ENCODE results near the gene STX5. TPM values are rescaled to one million over a fixed set of nuclear protein-coding genes. Genes with fewer than 3 reads are reported as not detected.
A peak's percentile ranks its signal among the peaks of the same experiment; 100 is the strongest.

The STX5 gene
- total and polyA plus RNA-seq, 12 donors: 13.6 to 31.9 (median 19.0) TPM

DNA sequence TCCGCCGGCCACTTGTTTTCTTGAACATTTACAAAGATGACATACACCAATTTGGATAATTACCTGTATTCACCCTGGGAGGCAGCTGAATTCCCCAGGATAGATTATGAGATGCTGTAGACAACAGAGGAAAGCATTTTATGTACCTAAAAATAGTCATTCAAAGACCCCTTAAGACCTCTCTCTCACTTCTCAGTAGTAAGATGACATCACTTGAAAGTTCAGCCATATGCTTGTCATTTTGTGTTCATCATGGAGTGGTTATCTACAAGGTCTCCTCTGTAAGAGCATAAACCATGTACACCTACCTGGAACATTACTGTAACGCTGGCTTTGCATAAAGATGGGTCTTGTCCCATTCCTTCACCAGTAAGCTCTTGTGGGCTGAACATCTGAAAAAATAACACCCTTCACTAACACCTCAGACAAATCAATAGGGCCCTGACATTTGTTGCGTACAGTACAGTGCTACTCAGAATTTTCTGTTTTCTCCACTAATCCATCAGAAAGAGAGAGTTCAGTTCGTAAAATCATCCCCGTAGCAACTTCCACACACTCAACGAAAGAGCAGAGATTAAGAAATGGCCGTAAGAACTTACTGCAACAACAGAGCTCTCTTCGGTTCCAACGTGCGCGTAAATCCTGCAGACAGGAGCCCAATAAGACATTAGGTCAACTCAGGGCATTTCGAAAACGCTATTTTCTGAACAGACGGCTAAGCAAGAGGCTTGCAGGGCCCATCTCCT lies 23.1 kb upstream of the STX5 start:
- DNase-seq (no peak), ATAC-seq (peak in 3 of 8 donors; percentile 2 to 13 (median 5))
- Histone ChIP-seq H3K4me1 (peaks cover 12 to 49% (median 29%) of the 10 kb centered on the region in 9 donors), H3K27ac (peak overlapping the region; percentile 1 to 88 (median 77)), H3K36me3 (peaks cover 0 to 39% (median 29%) of the 10 kb centered on the region in 9 donors), H3K4me3 (peak overlapping the region; percentile 51 to 98 (median 68)), H3K9me3 (no peaks in the 10 kb centered on the region), H3K27me3 (no peaks in the 10 kb centered on the region)
- intact Hi-C loops (cut with DNase I): loop anchor here in 4 of 10 donors (1.0 to 10.0 kb wide), 5 partner anchors 12 to 280 kb away; partner anchors contain the start of genes TMEM179B (in 2 of the 4), EEF1G (in 1 of the 4) and TUT1 (in 1 of the 4)
- WGBS, 2 donors: 3 to 5% methylated on average over 15 of the region's 15 CpGs
- TF ChIP-seq, protein P1, sequence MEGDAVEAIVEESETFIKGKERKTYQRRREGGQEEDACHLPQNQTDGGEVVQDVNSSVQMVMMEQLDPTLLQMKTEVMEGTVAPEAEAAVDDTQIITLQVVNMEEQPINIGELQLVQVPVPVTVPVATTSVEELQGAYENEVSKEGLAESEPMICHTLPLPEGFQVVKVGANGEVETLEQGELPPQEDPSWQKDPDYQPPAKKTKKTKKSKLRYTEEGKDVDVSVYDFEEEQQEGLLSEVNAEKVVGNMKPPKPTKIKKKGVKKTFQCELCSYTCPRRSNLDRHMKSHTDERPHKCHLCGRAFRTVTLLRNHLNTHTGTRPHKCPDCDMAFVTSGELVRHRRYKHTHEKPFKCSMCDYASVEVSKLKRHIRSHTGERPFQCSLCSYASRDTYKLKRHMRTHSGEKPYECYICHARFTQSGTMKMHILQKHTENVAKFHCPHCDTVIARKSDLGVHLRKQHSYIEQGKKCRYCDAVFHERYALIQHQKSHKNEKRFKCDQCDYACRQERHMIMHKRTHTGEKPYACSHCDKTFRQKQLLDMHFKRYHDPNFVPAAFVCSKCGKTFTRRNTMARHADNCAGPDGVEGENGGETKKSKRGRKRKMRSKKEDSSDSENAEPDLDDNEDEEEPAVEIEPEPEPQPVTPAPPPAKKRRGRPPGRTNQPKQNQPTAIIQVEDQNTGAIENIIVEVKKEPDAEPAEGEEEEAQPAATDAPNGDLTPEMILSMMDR (IDR thresholded peaks at IDR 0.05): no peak

DNA sequence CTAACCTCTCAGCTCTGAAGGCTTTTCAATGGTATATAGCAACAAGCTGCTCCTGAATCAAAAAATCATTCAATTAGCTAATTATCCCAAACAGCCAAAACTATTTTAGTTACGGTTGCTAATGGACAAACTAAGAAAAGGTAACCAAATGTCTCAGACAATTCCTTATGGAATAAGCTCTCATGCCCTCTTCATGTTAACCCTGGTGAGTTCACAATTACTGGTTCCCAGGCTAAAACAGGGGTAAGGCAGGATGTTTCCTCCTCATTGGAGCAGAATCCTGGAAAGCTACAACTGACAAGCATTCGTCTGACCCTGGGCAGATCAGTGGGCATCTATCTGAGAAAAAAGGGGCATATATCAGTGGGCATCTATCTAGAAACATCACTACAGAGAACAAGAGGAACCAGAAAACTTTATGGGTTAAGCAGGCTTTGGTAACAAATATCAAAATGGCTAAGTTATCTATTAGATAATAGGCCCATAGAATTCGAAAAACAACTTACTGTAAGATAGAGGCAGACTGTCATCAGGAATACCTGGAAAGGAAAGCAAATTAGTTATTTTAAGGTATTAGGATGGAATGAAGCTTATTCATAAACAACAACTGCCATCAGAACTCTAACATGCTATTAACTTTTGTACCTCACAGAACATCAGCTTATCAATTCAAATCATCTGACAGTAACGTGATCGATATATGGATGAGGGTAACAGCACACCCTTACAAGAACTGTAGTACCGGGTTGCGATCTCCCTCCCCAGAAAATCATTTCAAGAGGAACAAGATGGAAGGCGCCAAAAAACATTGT lies 22.4 kb upstream of the STX5 start:
- H3K4me1 ChIP-seq: peaks cover 12 to 49% (median 29%) of the 10 kb centered on the region in 9 donors
- no peak for ATAC-seq
- no peak for DNase-seq
- H3K9me3 ChIP-seq: no peaks in the 10 kb centered on the region
- no peaks in the 10 kb centered on the region for H3K27me3 ChIP-seq
- H3K4me3 ChIP-seq: peak overlapping the region; percentile 51 to 98 (median 68)
- intact Hi-C loops (cut with DNase I): loop anchor here in 2 of 10 donors (1.0 to 10.0 kb wide), 3 partner anchors 11 to 279 kb away; partner anchors contain the start of gene EEF1G (in 1 of the 2)
- WGBS, 2 donors: 13 to 23% methylated on average over 8 of the region's 8 CpGs
- peaks cover 0 to 39% (median 29%) of the 10 kb centered on the region in 9 donors for H3K36me3 ChIP-seq
- TF ChIP-seq, protein P1 (IDR thresholded peaks at IDR 0.05): no peak
- H3K27ac ChIP-seq: peak overlapping the region in 4 of 10 donors; percentile 78 to 88 (median 86)

DNA sequence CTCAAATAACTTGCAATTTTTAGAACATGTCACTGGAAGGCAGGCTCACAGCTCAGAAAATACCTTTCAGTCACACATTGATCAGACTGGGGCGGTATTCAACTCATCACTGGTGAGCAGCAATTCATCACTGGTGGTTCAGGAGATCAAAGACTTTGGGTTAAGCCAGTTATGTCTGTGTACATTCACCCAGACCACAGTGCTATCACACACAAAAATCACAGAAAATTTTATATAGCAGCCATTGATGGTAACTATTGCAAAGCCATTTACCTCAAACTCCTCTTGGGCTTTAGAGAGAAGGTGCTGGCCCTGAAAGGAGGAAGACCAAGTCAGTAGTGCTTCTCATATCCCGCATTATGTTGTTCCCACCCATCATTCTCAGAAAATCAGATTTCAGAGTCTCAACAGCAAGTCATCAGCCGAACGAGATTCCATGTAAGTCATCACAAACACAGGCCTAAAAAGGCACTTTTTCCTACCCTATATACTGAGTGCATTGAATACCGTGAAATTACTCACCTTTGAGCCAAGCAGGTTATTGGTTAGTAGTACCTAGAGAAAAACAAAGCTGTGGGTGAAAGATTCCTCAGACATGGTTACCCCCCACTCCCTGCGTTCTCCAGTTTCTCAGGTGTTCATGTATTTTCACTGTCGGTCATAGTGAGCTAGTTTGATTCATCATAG lies 21.6 kb upstream of the STX5 start:
- 59 to 60% methylated on average over 7 of the region's 7 CpGs for WGBS, 2 donors
- TF ChIP-seq, protein P1 (IDR thresholded peaks at IDR 0.05): no peak
- Histone ChIP-seq H3K4me1 (peaks cover 12 to 49% (median 29%) of the 10 kb centered on the region in 9 donors), H3K27me3 (no peaks in the 10 kb centered on the region), H3K9me3 (no peaks in the 10 kb centered on the region), H3K4me3 (peak overlapping the region in 7 of 10 donors; percentile 65 to 98 (median 75)), H3K36me3 (peaks cover 0 to 39% (median 29%) of the 10 kb centered on the region in 9 donors), H3K27ac (peak overlapping the region in 1 of 10 donors; percentile 23)
- DNase-seq (no peak), ATAC-seq (no peak)
- intact Hi-C loops (cut with DNase I): loop anchor here in 1 of 10 donors (10.0 kb wide), 1 partner anchor 279 kb away; the partner anchor contains the start of gene EEF1G

All from heart right ventricle (tissue), 16 donors.